H1 (cell line): ENCODE results near the gene LCE3B.

ENCODE experiments used
- EGR1 ChIP-seq: IDR thresholded peaks from 2 replicates; pipeline ENCODE4 v1.6.1; 2011; ENCODE audit warnings: low read depth, low read length, borderline replicate concordance
- JUND ChIP-seq: IDR thresholded peaks from 2 replicates; pipeline ENCODE4 v1.6.1; 2011; ENCODE audit warnings: mild to moderate bottlenecking, improper control_type of control experiment, low read length
- POLR2A ChIP-seq, 2 experiments: IDR thresholded peaks; 1 replicate in 1 of 2; 2 replicates in 1 of 2; pipeline ENCODE4 v1.6.1; 2011; ENCODE audit warnings: low read depth in 2 of 2, low read length in 2 of 2, mild to moderate bottlenecking in 2 of 2; ENCODE audit errors: control extremely low read depth in 1 of 2
- SIN3A ChIP-seq, 2 experiments: IDR thresholded peaks in 1 of 2; conservative IDR thresholded peaks in 1 of 2; 2 replicates each; pipeline ENCODE4 v1.6.1; 2011 to 2012; ENCODE audit warnings: low read length in 2 of 2, improper control_type of control experiment in 1 of 2, low read depth in 1 of 2, mild to moderate bottlenecking in 1 of 2
- TF ChIP-seq, protein P1 (sequence below), 3 experiments: IDR thresholded peaks; 1 replicate in 2 of 3; 2 replicates in 1 of 3; pipeline versions ENCODE4 v1.5.1 to v1.6.1; 2011; ENCODE audit warnings: low read length in 3 of 3, mild to moderate bottlenecking in 3 of 3, inconsistent platforms in 2 of 3, low read depth in 1 of 3, moderate library complexity in 1 of 3; ENCODE audit not compliant: insufficient read depth in 1 of 3; ENCODE audit errors: control extremely low read depth in 1 of 3

- TF ChIP-seq, protein P1, sequence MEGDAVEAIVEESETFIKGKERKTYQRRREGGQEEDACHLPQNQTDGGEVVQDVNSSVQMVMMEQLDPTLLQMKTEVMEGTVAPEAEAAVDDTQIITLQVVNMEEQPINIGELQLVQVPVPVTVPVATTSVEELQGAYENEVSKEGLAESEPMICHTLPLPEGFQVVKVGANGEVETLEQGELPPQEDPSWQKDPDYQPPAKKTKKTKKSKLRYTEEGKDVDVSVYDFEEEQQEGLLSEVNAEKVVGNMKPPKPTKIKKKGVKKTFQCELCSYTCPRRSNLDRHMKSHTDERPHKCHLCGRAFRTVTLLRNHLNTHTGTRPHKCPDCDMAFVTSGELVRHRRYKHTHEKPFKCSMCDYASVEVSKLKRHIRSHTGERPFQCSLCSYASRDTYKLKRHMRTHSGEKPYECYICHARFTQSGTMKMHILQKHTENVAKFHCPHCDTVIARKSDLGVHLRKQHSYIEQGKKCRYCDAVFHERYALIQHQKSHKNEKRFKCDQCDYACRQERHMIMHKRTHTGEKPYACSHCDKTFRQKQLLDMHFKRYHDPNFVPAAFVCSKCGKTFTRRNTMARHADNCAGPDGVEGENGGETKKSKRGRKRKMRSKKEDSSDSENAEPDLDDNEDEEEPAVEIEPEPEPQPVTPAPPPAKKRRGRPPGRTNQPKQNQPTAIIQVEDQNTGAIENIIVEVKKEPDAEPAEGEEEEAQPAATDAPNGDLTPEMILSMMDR (IDR thresholded peaks at IDR 0.05; ENCODE audit: control extremely low read depth in 1 of 3, insufficient read depth in 1 of 3, low read depth in 1 of 3, low read length in 3 of 3): no peak
- TF ChIP-seq JUND (no peak), POLR2A (IDR thresholded peaks at IDR 0.05; ENCODE audit: control extremely low read depth in 1 of 2, low read depth in 2 of 2, low read length in 2 of 2) (no peak), EGR1 (no peak), SIN3A (conservative IDR thresholded peaks at IDR 0.05 in 1 of 2, IDR thresholded peaks at IDR 0.05 in 1 of 2; ENCODE audit: low read depth in 1 of 2, low read length in 2 of 2) (no peak)
Observed at GRCh38 chr1:152630596-152630995, 17.0 kb downstream of the LCE3B start.
